Measurements from ENCODE around the gene NRCAM. TPM values are rescaled to one million over a fixed set of nuclear protein-coding genes. Genes with fewer than 3 reads are reported as not detected.

The NRCAM gene
- polyA plus RNA-seq, 1 donor (not counting 4 experiments of a cell fraction or from before 2014, with no cell fraction given) = 4.0 TPM

- H4K20me1 ChIP-seq (ENCODE audit: control insufficient read depth, extremely low read depth, insufficient read depth, low read length) = no peaks in the 10 kb centered on the region
- no peak for DNase-seq (ENCODE audit: low read depth, low spot score)
- H3K9me1 ChIP-seq (ENCODE audit: control insufficient read depth, extremely low read depth, insufficient read depth, low read length) = no peaks in the 10 kb centered on the region
- no peak overlapping the region for H3K4me2 ChIP-seq (ENCODE audit: control insufficient read depth, extremely low read depth, insufficient read depth, low read depth, low read length)
- H3K36me3 ChIP-seq (ENCODE audit: control insufficient read depth in 2 of 2, extremely low read depth in 1 of 2, insufficient read depth in 2 of 2, low read length in 2 of 2) = no peaks in the 10 kb centered on the region
- no peak overlapping the region for H3K27ac ChIP-seq (ENCODE audit: control insufficient read depth, insufficient read depth, low read length)
- H3K4me1 ChIP-seq (ENCODE audit: control insufficient read depth, extremely low read depth, insufficient read depth, low read length) = no peaks in the 10 kb centered on the region
- H3K4me3 ChIP-seq (ENCODE audit: control insufficient read depth in 2 of 3, extremely low read depth in 1 of 3, insufficient read depth in 2 of 3, low read depth in 1 of 3, low read length in 3 of 3) = no peak overlapping the region
- TF ChIP-seq CTCF (optimal IDR thresholded peaks at IDR 0.05 in 1 of 3, IDR thresholded peaks at IDR 0.05 in 1 of 3, conservative IDR thresholded peaks at IDR 0.05 in 1 of 3; ENCODE audit: extremely low read depth in 1 of 3, insufficient read depth in 2 of 3, low read length in 3 of 3) (no peak), EZH2 (IDR thresholded peaks at IDR 0.05; ENCODE audit: low read length) (no peak)
- dilution Hi-C loops (cut with MboI; ENCODE audit: extremely low pct_ligation_motif_present, low sequenced_read_pairs) = no loop called here
- H2AFZ ChIP-seq (ENCODE audit: control insufficient read depth, low read length) = no peak overlapping the region
- peak; percentile 51 for FAIRE-seq
- H3K9me3 ChIP-seq (ENCODE audit: control insufficient read depth, low read depth, low read length) = no peaks in the 10 kb centered on the region
- H3K27me3 ChIP-seq (ENCODE audit: control insufficient read depth, extremely low read depth, insufficient read depth, low read length) = no peaks in the 10 kb centered on the region
- H3K9ac ChIP-seq (ENCODE audit: control insufficient read depth, extremely low read depth, insufficient read depth, low read length) = no peak overlapping the region
- no peaks in the 10 kb centered on the region for H3K79me2 ChIP-seq (ENCODE audit: control insufficient read depth, insufficient read depth, low read length)
These were observed 288.8 kb downstream of the NRCAM start for GRCh38 chr7:108167460-108167859.

GRCh38 chr7:108166687-108167086, 289.5 kb downstream of the NRCAM start:
- no peaks in the 10 kb centered on the region for H3K79me2 ChIP-seq (ENCODE audit: control insufficient read depth, insufficient read depth, low read length)
- H3K9ac ChIP-seq (ENCODE audit: control insufficient read depth, extremely low read depth, insufficient read depth, low read length) = no peak overlapping the region
- no peaks in the 10 kb centered on the region for H3K4me1 ChIP-seq (ENCODE audit: control insufficient read depth, extremely low read depth, insufficient read depth, low read length)
- no peaks in the 10 kb centered on the region for H3K27me3 ChIP-seq (ENCODE audit: control insufficient read depth, extremely low read depth, insufficient read depth, low read length)
- TF ChIP-seq CTCF (optimal IDR thresholded peaks at IDR 0.05 in 1 of 3, IDR thresholded peaks at IDR 0.05 in 1 of 3, conservative IDR thresholded peaks at IDR 0.05 in 1 of 3; ENCODE audit: extremely low read depth in 1 of 3, insufficient read depth in 2 of 3, low read length in 3 of 3) (no peak), EZH2 (IDR thresholded peaks at IDR 0.05; ENCODE audit: low read length) (no peak)
- DNase-seq (ENCODE audit: low read depth, low spot score) (no peak), FAIRE-seq (no peak)
- no peaks in the 10 kb centered on the region for H3K9me1 ChIP-seq (ENCODE audit: control insufficient read depth, extremely low read depth, insufficient read depth, low read length)
- H4K20me1 ChIP-seq (ENCODE audit: control insufficient read depth, extremely low read depth, insufficient read depth, low read length) = no peaks in the 10 kb centered on the region
- H3K36me3 ChIP-seq (ENCODE audit: control insufficient read depth in 2 of 2, extremely low read depth in 1 of 2, insufficient read depth in 2 of 2, low read length in 2 of 2) = no peaks in the 10 kb centered on the region
- H3K4me2 ChIP-seq (ENCODE audit: control insufficient read depth, extremely low read depth, insufficient read depth, low read depth, low read length) = no peak overlapping the region
- H3K9me3 ChIP-seq (ENCODE audit: control insufficient read depth, low read depth, low read length) = no peaks in the 10 kb centered on the region
- H3K4me3 ChIP-seq (ENCODE audit: control insufficient read depth in 2 of 3, extremely low read depth in 1 of 3, insufficient read depth in 2 of 3, low read depth in 1 of 3, low read length in 3 of 3) = no peak overlapping the region
- no peak overlapping the region for H2AFZ ChIP-seq (ENCODE audit: control insufficient read depth, low read length)
- dilution Hi-C loops (cut with MboI; ENCODE audit: extremely low pct_ligation_motif_present, low sequenced_read_pairs) = no loop called here
- no peak overlapping the region for H3K27ac ChIP-seq (ENCODE audit: control insufficient read depth, insufficient read depth, low read length)

Data from keratinocyte (primary cell).